B cell (primary cell): ENCODE results near the gene PSAP. TPM values are rescaled to one million over a fixed set of nuclear protein-coding genes. Genes with fewer than 3 reads are reported as not detected.
A peak's percentile ranks its signal among the peaks of the same experiment; 100 is the strongest.

Experiments
- ATAC-seq: fragments of 200-7000 bp; cut with Tn5 transposase; one replicate; pipeline ENCODE4 v1.10.0; 2021; ENCODE audit warnings: low read depth, mild to moderate bottlenecking, moderate number of reproducible peaks, moderate library complexity
- CTCF ChIA-PET: fragments of 350-600 bp; sonication (Branson Sonifier 250); formaldehyde crosslinking; loops from one replicate; lab custom pipeline; 2021; ENCODE audit warnings: antibody characterized with exemption, inconsistent platforms; lab: Charles Lee
- POLR2A ChIA-PET: fragments of 350-600 bp; sonication (Branson Sonifier 250); formaldehyde crosslinking; loops from one replicate; lab custom pipeline; 2021; ENCODE audit warnings: antibody characterized with exemption; lab: Charles Lee
- DNase-seq: peaks from one replicate; pipeline ENCODE4 v3.0.0; 2013
- H2AFZ ChIP-seq: 2 replicates; pipeline ENCODE4 v1.6.1; 2012; ENCODE audit warnings: mild to moderate bottlenecking, low read depth, low read length; ENCODE audit not compliant: insufficient read depth, poor library complexity, severe bottlenecking
- H3K27ac ChIP-seq, 2 donors: 1 replicate in 1 of 2; 2 replicates in 1 of 2; pipeline ENCODE4 v1.5.1; 2012 to 2013; ENCODE audit warnings: low read length in 2 of 2, mild to moderate bottlenecking in 2 of 2, moderate library complexity in 1 of 2
- H3K27me3 ChIP-seq, 4 experiments: fragments of 200-600 bp in 1 of 4; sonication (generic) in 1 of 4; replicated peaks in 1 of 4; 1 replicate in 2 of 4; 2 replicates in 2 of 4; pipeline versions ENCODE4 v1.6.1 to v1.7.0; 2013 to 2016; ENCODE audit warnings: low read length in 3 of 4, mild to moderate bottlenecking in 2 of 4, mixed read lengths in 1 of 4, moderate library complexity in 1 of 4; ENCODE audit not compliant: insufficient read depth in 4 of 4, control insufficient read depth in 3 of 4; ENCODE audit errors: control extremely low read depth in 1 of 4
- H3K36me3 ChIP-seq, 2 experiments: replicated peaks in 1 of 2; 1 replicate in 1 of 2; 2 replicates in 1 of 2; pipeline versions ENCODE4 v1.6.1 to v1.7.1; 2013; ENCODE audit warnings: low read length in 1 of 2; ENCODE audit not compliant: insufficient read depth in 2 of 2, control insufficient read depth in 1 of 2; ENCODE audit errors: control extremely low read depth in 1 of 2, extremely low read depth in 1 of 2
- H3K4me1 ChIP-seq, 2 donors: fragments of 200-600 bp in 1 of 2; sonication (generic) in 1 of 2; 1 replicate in 1 of 2; 2 replicates in 1 of 2; pipeline versions ENCODE4 v1.5.1 to v1.6.1; 2013 to 2017; ENCODE audit warnings: low read length in 2 of 2; ENCODE audit not compliant: control insufficient read depth in 2 of 2, insufficient read depth in 2 of 2
- H3K4me2 ChIP-seq: replicated peaks from 2 replicates; pipeline ENCODE3; 2012; ENCODE audit warnings: mild to moderate bottlenecking, low read depth, low read length; ENCODE audit not compliant: poor library complexity, severe bottlenecking
- H3K4me3 ChIP-seq, 5 experiments: fragments of 200-600 bp in 1 of 5; sonication (generic) in 1 of 5; 1 replicate in 3 of 5; 2 replicates in 2 of 5; pipeline versions ENCODE4 v1.5.1 to v1.7.0; 2011 to 2016; ENCODE audit warnings: low read length in 4 of 5, mild to moderate bottlenecking in 4 of 5, low read depth in 2 of 5, control low read depth in 1 of 5, moderate library complexity in 1 of 5; ENCODE audit not compliant: insufficient read depth in 1 of 5; ENCODE audit errors: control extremely low read depth in 1 of 5, extremely low read depth in 1 of 5
- H3K79me2 ChIP-seq: fragments of 200-600 bp; sonication (generic); one replicate; pipeline ENCODE4 v1.6.0; 2016; ENCODE audit warnings: low read length; ENCODE audit not compliant: control insufficient read depth, insufficient read depth
- H3K9ac ChIP-seq: fragments of 200-600 bp; sonication (generic); 2 replicates; pipeline ENCODE4 v1.6.1; 2017; ENCODE audit warnings: mild to moderate bottlenecking, low read length, moderate library complexity
- H3K9me3 ChIP-seq, 3 donors: one replicate each; pipeline versions ENCODE4 v1.6.1 to v1.7.1; 2013; ENCODE audit warnings: low read length in 2 of 3; ENCODE audit not compliant: control insufficient read depth in 2 of 3, insufficient read depth in 1 of 3; ENCODE audit errors: control extremely low read depth in 1 of 3
- H4K20me1 ChIP-seq: 2 replicates; pipeline ENCODE4 v1.6.0; 2012; ENCODE audit warnings: mild to moderate bottlenecking, low read length; ENCODE audit not compliant: insufficient read depth, control insufficient read depth, poor library complexity, severe bottlenecking
- H3K27ac Mint-ChIP-seq: one replicate; pipeline ENCODE4 v1.8.0; 2021; ENCODE audit warnings: mixed read lengths
- H3K27me3 Mint-ChIP-seq: one replicate; pipeline ENCODE4 v1.8.0; 2021; ENCODE audit warnings: mixed read lengths
- H3K4me1 Mint-ChIP-seq: one replicate; pipeline ENCODE4 v1.8.0; 2021; ENCODE audit warnings: mixed read lengths
- H3K4me3 Mint-ChIP-seq: one replicate; pipeline ENCODE4 v1.8.0; 2021; ENCODE audit warnings: mixed read lengths
- H3K9me3 Mint-ChIP-seq: one replicate; pipeline ENCODE4 v1.8.0; 2022; ENCODE audit warnings: mixed read lengths; ENCODE audit not compliant: insufficient read depth
- EZH2 ChIP-seq: IDR thresholded peaks from 2 replicates; pipeline ENCODE4 v1.6.1; 2012; ENCODE audit warnings: borderline replicate concordance, low read depth, mild to moderate bottlenecking, moderate library complexity, low read length; ENCODE audit not compliant: insufficient read depth, poor library complexity, severe bottlenecking
- WGBS: methylation state at CpG from one replicate; pipeline ENCODE4 v1.1.5; 2013; ENCODE audit warnings: missing lambda C conversion rate; ENCODE audit not compliant: insufficient coverage; 5-methylcytosine and 5-hydroxymethylcytosine counted together
- intact Hi-C: fragments of 100-400 bp; cut with micrococcal nuclease; formaldehyde crosslinking; loops from one replicate; pipeline ENCODE4 v1.10.0; 2022
- polyA plus RNA-seq: library from polyadenylated mRNA; depleted of rRNA; stranded (reverse); fragments of >200 nt; gene quantifications from 2 replicates; pipeline ENCODE4 v1.2.3, GENCODE V29; 2012
- total RNA-seq, 2 donors: library from RNA; stranded (reverse); fragments of 120-200 nt in 1 of 2; gene quantifications; 1 replicate in 1 of 2; 2 replicates in 1 of 2; pipeline versions ENCODE4 v1.2.3 to v1.2.4, GENCODE V29; 2013 to 2022
- TF ChIP-seq, protein P1 (sequence below): fragments of 200-600 bp; IDR thresholded peaks from one replicate; pipeline ENCODE4 v1.8.0; 2022; ENCODE audit warnings: antibody characterized with exemption, mild to moderate bottlenecking

PSAP gene
- total and polyA plus RNA-seq, 2 donors (not counting 1 experiment from before 2014, with no cell fraction given) = 206 to 509 TPM

DNA sequence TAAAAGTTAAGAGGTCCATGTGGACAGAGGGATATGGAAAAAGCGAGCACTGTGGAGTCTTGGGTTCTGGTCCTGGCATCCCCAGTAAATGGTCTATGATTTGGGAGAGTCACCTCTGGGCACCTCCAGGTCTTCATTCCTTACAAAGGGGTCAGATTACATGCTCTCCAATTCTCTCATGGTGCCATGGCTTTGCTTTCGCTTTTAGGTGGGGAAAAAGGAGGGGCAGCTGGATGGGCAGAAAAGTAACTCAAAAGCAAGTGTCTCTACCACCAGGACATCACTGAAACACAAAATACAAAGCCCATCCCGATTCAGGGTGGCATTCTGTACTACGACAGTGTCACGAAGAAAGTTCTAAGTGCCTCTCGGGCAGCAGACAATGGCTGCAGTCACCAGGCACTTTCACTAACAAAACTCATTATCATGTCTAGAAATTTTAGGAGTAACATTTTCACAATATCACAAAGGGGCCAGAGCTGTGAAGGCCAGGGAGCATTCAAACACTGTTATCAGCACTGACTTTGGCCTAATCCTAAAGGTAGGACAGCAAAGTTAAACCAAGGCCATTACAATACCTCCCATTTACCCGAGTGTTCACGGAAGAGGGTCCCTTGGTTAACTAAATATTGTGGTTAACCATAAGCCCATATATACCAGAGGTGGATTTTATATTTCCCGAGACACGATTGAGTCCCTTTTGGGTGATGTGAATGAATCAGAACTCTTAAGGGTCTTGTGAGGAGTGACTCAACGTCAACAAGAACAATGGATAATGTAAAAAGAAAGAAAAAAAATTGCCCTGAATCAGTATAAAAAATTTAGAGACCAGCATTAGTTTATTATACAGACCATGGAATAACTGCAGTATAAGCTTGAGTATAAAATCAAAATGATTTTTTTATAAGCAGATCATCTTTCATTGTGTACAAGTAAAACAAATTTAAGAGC lies 2.5 kb downstream of the PSAP start:
- Histone ChIP-seq H3K27me3 (no peaks in the 10 kb centered on the region), H3K9ac (no peak overlapping the region), H3K4me1 (peaks cover 37 to 58% of the 10 kb centered on the region in 2 donors), H3K79me2 (peaks cover 74% of the 10 kb centered on the region), H3K4me3 (no peak overlapping the region), H3K4me2 (no peak overlapping the region), H3K9me3 (peaks cover 0 to 3% (median 0%) of the 10 kb centered on the region in 3 donors), H3K27ac (no peak overlapping the region), H2AFZ (no peak overlapping the region), H4K20me1 (peaks cover 51% of the 10 kb centered on the region), H3K36me3 (peaks cover 4 to 6% of the 10 kb centered on the region in 2 experiments)
- Mint-ChIP-seq H3K27me3 (no peaks in the 10 kb centered on the region), H3K9me3 (peaks cover 2% of the 10 kb centered on the region), H3K4me3 (peak overlapping the region; percentile 20), H3K27ac (peak overlapping the region; percentile 21), H3K4me1 (peaks cover 77% of the 10 kb centered on the region)
- TF ChIP-seq, protein P1, sequence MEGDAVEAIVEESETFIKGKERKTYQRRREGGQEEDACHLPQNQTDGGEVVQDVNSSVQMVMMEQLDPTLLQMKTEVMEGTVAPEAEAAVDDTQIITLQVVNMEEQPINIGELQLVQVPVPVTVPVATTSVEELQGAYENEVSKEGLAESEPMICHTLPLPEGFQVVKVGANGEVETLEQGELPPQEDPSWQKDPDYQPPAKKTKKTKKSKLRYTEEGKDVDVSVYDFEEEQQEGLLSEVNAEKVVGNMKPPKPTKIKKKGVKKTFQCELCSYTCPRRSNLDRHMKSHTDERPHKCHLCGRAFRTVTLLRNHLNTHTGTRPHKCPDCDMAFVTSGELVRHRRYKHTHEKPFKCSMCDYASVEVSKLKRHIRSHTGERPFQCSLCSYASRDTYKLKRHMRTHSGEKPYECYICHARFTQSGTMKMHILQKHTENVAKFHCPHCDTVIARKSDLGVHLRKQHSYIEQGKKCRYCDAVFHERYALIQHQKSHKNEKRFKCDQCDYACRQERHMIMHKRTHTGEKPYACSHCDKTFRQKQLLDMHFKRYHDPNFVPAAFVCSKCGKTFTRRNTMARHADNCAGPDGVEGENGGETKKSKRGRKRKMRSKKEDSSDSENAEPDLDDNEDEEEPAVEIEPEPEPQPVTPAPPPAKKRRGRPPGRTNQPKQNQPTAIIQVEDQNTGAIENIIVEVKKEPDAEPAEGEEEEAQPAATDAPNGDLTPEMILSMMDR = no peak
- TF ChIP-seq EZH2 = no peak
- POLR2A ChIA-PET = interaction anchor here (0.5 to 1.6 kb wide), 3 partner anchors 25 to 495 kb away, joined by 3 to 5 read pairs (median 4); no protein-coding TSS in a partner anchor
- intact Hi-C loops = no loop called here
- DNase-seq (no peak), ATAC-seq (no peak)
- CTCF ChIA-PET = interaction anchor here (1.0 to 4.5 kb wide), 6 partner anchors 9 to 48 kb away, joined by 3 to 32 read pairs (median 4); no protein-coding TSS in a partner anchor
- WGBS = 93% methylated on average over 2 of the region's 11 CpGs
